KMS-11 (cell line): ENCODE data around the gene RPS14.

Experiments used
- H2AFZ ChIP-seq: fragments of 200-600 bp; sonication (generic); 2 replicates; pipeline ENCODE4 v1.6.1; 2016; ENCODE audit warnings: antibody characterized with exemption, mixed run types, low read depth
- H3K27ac ChIP-seq: fragments of 200-600 bp; sonication (generic); 2 replicates; pipeline ENCODE4 v1.6.1; 2016; ENCODE audit warnings: mild to moderate bottlenecking, mixed run types
- H3K27me3 ChIP-seq: fragments of 200-600 bp; sonication (generic); 2 replicates; pipeline ENCODE4 v1.6.1; 2017; ENCODE audit warnings: mild to moderate bottlenecking, low read depth, mixed run types, moderate library complexity; ENCODE audit not compliant: insufficient read depth
- H3K36me3 ChIP-seq: fragments of 200-600 bp; sonication (generic); 2 replicates; pipeline ENCODE4 v1.6.1; 2017; ENCODE audit warnings: mild to moderate bottlenecking, mixed run types; ENCODE audit not compliant: insufficient read depth
- H3K4me1 ChIP-seq: fragments of 200-600 bp; sonication (generic); 2 replicates; pipeline ENCODE4 v1.6.1; 2016; ENCODE audit warnings: mild to moderate bottlenecking, low read depth, mixed run types; ENCODE audit not compliant: poor library complexity, severe bottlenecking
- H3K4me2 ChIP-seq: fragments of 200-600 bp; sonication (generic); 2 replicates; pipeline ENCODE4 v1.7.0; 2016; ENCODE audit warnings: mild to moderate bottlenecking, mixed run types
- H3K4me3 ChIP-seq: fragments of 200-600 bp; sonication (generic); IDR thresholded peaks from 2 replicates; pipeline ENCODE4 v1.6.1; 2017; ENCODE audit warnings: low read depth, low read length, mixed read lengths; ENCODE audit not compliant: insufficient read depth
- H3K79me2 ChIP-seq: fragments of 200-600 bp; sonication (generic); 2 replicates; pipeline ENCODE4 v1.6.1; 2016; ENCODE audit warnings: low read depth, mixed run types; ENCODE audit not compliant: insufficient read depth
- H3K9ac ChIP-seq: fragments of 200-600 bp; sonication (generic); 2 replicates; pipeline ENCODE4 v1.6.1; 2016; ENCODE audit warnings: mild to moderate bottlenecking, mixed run types
- H4K20me1 ChIP-seq: fragments of 200-600 bp; sonication (generic); 2 replicates; pipeline ENCODE4 v1.6.1; 2016; ENCODE audit warnings: mild to moderate bottlenecking, mixed run types; ENCODE audit not compliant: insufficient read depth
- CTCF ChIP-seq: fragments of 200-600 bp; sonication (generic); conservative IDR thresholded peaks from 2 replicates; pipeline ENCODE4 v1.6.1; 2017; ENCODE audit warnings: low read depth, mild to moderate bottlenecking, antibody characterized with exemption, low read length, moderate library complexity, mixed read lengths

The RPS14 gene

DNA sequence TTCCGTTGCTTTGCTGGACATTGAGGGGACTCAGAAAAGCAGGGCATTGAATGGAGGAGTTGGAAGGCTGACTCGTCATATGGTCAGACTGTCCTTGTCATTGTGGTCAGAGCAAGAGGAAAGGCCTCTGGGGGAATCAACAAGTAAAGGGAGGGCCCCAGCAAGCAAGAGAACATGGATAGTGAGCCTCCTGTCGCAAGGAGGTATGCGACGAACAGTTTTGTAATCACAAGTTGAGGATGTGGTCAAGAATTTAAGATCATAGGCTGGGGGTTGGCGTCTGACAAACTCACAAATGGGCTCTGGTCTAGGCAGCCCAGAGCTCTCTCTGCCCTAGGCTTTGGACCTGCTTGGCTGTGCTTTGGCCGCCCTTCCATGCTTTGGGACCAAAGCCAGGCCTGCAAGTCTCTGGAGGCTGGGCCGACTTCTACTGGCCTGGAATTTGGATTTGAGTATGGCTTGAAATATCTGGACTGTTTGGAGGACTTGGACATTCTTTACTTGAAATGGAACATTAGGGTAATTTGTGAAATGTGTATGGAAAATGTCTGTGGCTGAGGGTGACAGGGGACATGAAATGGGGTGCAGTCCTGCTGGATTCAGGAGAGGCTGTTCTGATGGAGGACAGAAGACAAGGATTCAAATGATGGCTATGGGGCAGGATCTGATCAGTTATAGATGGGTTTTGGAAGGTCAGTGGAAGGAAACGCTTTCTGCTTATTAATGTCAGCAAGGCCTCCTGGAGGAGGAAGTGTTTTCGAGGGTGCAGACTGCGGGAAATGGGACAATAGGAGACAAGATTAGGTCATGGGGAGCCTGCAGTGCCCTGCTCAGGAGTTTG is 39.2 kb upstream of the RPS14 start:
- no peak overlapping the region for H3K9ac ChIP-seq
- no peak overlapping the region for H3K4me3 ChIP-seq
- no peak overlapping the region for H3K27ac ChIP-seq
- TF ChIP-seq CTCF = no peak
- H3K27me3 ChIP-seq = no peaks in the 10 kb centered on the region
- peaks cover 16% of the 10 kb centered on the region for H3K4me1 ChIP-seq
- no peaks in the 10 kb centered on the region for H3K79me2 ChIP-seq
- H3K36me3 ChIP-seq = no peaks in the 10 kb centered on the region
- H4K20me1 ChIP-seq = no peaks in the 10 kb centered on the region
- H3K4me2 ChIP-seq = no peak overlapping the region
- H2AFZ ChIP-seq = no peak overlapping the region

- TF ChIP-seq CTCF = no peak; the same call in 1 of the 2 replicates
- Histone ChIP-seq H3K27me3 (no peaks in the 10 kb centered on the region), H3K36me3 (no peaks in the 10 kb centered on the region), H2AFZ (peak overlapping the region; percentile 76; the same call in 1 of the 2 replicates), H3K4me1 (peaks cover 16% of the 10 kb centered on the region), H4K20me1 (no peaks in the 10 kb centered on the region), H3K4me3 (no peak overlapping the region), H3K4me2 (peak overlapping the region; percentile 60), H3K9ac (peak overlapping the region; percentile 90; the same call in 1 of the 2 replicates), H3K27ac (no peak overlapping the region), H3K79me2 (no peaks in the 10 kb centered on the region)
Observed at GRCh38 chr5:150487199-150488061, 37.9 kb upstream of the RPS14 start.

DNA sequence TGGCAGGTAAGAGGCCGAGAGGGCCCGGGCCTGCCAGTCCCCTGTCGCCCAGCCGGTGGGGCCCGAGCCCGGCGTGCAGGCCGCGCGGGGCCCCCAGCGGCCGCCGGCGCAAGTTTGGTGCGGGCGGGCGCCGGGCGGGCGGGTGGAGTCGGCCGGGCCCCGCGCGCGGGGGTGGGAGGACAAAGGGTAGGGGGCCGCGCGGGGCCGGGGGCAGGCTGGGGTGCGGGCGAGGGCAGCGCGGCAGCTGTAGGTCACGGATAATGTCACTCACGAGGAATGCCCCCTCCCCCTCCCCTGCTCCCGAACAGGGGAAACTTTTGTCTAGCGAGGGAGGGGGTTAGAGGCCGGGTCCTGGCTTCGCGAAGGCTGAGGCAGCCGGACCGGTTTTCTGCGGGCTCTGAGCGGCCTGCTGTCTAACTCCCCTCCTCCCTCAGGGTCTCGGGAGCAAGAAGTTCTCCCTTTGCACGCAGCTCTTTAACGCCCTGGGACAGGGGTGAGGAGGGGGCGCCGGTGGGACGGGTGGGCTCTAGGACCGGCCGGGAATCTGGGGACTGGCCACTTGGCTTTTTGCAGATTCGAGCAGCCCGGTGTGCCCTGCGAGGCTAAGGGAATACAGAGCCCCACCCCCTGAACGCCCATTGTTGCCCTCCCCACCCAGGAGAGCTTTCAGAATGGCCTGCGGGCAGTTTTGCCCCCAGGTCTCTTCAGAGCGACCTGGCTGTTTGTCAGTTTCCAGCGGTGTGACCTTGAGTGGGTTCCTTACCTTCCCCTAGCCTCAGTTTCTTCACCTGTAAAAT is 37.1 kb upstream of the RPS14 start:
- Histone ChIP-seq H3K4me3 (no peak overlapping the region), H3K4me1 (peaks cover 16% of the 10 kb centered on the region), H2AFZ (peak overlapping the region; percentile 76; the same call in 1 of the 2 replicates), H4K20me1 (no peaks in the 10 kb centered on the region), H3K27ac (peak overlapping the region; percentile 40; the same call in 1 of the 2 replicates), H3K79me2 (no peaks in the 10 kb centered on the region), H3K27me3 (no peaks in the 10 kb centered on the region), H3K36me3 (no peaks in the 10 kb centered on the region), H3K4me2 (peak overlapping the region; percentile 60), H3K9ac (peak overlapping the region; percentile 90; the same call in 1 of the 2 replicates)
- TF ChIP-seq CTCF = no peak
